ENCODE results near the gene SRGAP2C. TPM values are rescaled to one million over a fixed set of nuclear protein-coding genes. Genes with fewer than 3 reads are reported as not detected.
"Not testable (repeated sequence)": the region's sequence is repeated elsewhere in the genome, so short reads cannot be mapped to it uniquely, and the experiment has no call there.

The SRGAP2C gene
- polyA plus RNA-seq, 1 experiment = 9.4 TPM

DNA sequence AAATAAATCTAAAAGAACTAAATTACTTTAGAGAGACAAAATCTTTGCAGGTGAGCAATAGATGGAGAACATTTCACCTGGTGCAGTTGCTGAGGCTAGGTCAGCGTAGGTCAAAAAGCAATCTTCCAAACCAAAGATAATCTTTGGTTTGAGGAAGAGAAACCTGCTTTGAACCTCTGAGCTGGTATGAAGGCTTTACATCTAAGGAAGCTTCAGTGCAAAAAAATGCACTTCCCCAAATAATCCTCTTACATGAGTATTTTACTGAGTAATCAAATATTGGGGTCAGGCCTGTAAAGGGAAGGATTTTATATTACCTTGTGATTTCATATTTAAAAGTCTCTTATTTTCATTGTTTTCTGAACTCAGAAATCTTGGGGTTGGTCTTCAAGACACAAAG is 223.6 kb downstream of the SRGAP2C start:
- TF ChIP-seq CTCF (IDR thresholded peaks at IDR 0.05; ENCODE audit: low read depth, low read length) = no peak
- H3K4me3 ChIP-seq (ENCODE audit: low read depth, low read length) = no peak overlapping the region
- POLR2A ChIA-PET = no interaction called here

DNA sequence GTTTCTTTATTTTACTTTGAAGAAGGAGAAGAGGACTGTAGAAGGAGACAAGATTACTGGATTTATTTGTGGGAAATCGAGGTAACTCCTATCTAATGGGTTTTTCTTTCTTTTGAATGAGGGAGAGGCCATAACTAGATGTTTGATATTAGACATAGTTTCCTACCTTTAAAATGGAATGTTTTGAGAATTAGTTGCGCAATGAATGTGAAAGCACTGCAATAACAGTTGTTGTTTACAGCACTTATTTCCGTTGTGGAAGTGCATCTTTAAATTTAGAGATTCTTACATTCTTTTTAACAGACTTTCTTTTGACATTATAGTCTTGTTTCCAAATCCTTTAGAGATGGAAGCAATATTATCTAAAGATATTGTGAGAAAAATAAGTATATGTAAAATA is 229.0 kb downstream of the SRGAP2C start:
- no peak overlapping the region for H3K27ac ChIP-seq (ENCODE audit: low read depth, low read length)
- no peaks in the 10 kb centered on the region for H3K9me3 ChIP-seq (ENCODE audit: control insufficient read depth, insufficient read depth, low read length)
- ChIA-PET POLR2A (no interaction called here), CTCF (no interaction called here)
- no peak for TF ChIP-seq CTCF (IDR thresholded peaks at IDR 0.05; ENCODE audit: low read depth, low read length)
- DNase-seq (ENCODE audit: low read depth, low spot score) = no peak
- no peak overlapping the region for H3K4me3 ChIP-seq (ENCODE audit: low read depth, low read length)
- no peaks in the 10 kb centered on the region for H3K27me3 ChIP-seq (ENCODE audit: control insufficient read depth, insufficient read depth, low read length)

More for the DNA sequence above, 223.6 kb downstream of the SRGAP2C start:
- H3K27ac ChIP-seq (ENCODE audit: low read depth, low read length) = no peak overlapping the region
- DNase-seq (ENCODE audit: low read depth, low spot score) = no peak
- CTCF ChIA-PET = no interaction called here
- H3K27me3 ChIP-seq (ENCODE audit: control insufficient read depth, insufficient read depth, low read length) = no peaks in the 10 kb centered on the region
- no peaks in the 10 kb centered on the region for H3K9me3 ChIP-seq (ENCODE audit: control insufficient read depth, insufficient read depth, low read length)

DNA sequence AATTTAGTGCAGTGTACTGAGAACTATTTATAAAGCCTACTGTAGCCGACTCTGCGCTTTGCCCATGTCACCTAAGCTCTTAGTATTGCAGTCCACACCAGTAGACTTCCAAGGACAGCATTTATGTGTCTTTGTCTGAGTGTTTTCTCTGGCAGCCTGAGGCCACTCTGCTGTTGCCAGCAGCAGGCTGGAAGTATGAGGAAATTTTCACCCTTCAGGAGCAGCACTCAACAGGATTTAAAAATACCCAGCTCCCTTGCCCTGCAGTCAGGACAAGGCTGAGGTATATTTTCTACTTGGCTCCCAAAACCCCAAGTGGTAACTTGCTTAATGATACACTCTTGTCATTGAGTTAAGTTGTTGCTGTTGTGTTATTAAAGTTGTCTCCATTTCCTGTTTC is 230.1 kb downstream of the SRGAP2C start:
- H3K4me3 ChIP-seq (ENCODE audit: low read depth, low read length) = no peak overlapping the region
- ChIA-PET CTCF (no interaction called here), POLR2A (no interaction called here)
- DNase-seq (ENCODE audit: low read depth, low spot score) = no peak
- no peaks in the 10 kb centered on the region for H3K27me3 ChIP-seq (ENCODE audit: control insufficient read depth, insufficient read depth, low read length)
- no peaks in the 10 kb centered on the region for H3K9me3 ChIP-seq (ENCODE audit: control insufficient read depth, insufficient read depth, low read length)
- H3K27ac ChIP-seq (ENCODE audit: low read depth, low read length) = no peak overlapping the region
- no peak for TF ChIP-seq CTCF (IDR thresholded peaks at IDR 0.05; ENCODE audit: low read depth, low read length)

DNA sequence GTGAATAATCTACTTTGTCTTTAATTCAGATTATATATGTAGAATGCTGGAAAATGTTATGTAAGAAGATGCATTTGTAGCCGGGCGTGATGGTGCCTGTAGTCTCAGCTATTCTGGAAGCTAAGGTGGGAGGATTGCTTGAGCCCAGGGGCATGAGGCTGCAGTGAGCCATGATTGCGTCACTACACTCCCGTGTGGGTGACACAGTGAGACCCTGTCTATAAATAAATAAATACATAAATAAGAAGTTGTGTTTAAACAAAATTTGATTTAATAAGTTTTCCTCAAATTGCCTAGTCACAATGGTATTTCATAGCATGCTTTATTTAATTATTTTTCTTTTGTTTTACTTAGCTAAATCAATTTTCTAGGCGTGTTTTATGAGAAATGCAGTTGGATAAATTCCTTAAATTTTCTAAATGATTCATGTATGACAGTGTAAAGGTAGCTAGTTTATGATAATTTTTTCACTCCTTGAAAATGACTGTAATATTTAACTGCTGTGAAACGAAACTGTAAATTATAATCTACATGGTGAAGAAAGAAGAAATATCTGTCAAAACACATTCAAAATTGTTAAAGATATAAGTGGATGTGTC is 232.6 kb downstream of the SRGAP2C start:
- H3K27ac ChIP-seq (ENCODE audit: low read depth, low read length) = no peak overlapping the region
- no peaks in the 10 kb centered on the region for H3K27me3 ChIP-seq (ENCODE audit: control insufficient read depth, insufficient read depth, low read length)
- ChIA-PET CTCF (no interaction called here), POLR2A (no interaction called here)
- no peak for DNase-seq (ENCODE audit: low read depth, low spot score)
- no peak overlapping the region for H3K4me3 ChIP-seq (ENCODE audit: low read depth, low read length)
- no peaks in the 10 kb centered on the region for H3K9me3 ChIP-seq (ENCODE audit: control insufficient read depth, insufficient read depth, low read length)
- TF ChIP-seq CTCF (IDR thresholded peaks at IDR 0.05; ENCODE audit: low read depth, low read length) = no peak

GRCh38 chr1:121418369-121419049 is 233.7 kb downstream of the SRGAP2C start:
- H3K27ac ChIP-seq (ENCODE audit: low read depth, low read length) = no peak overlapping the region
- ChIA-PET POLR2A (no interaction called here), CTCF (no interaction called here)

GRCh38 chr1:121419050-121419615 is 234.4 kb downstream of the SRGAP2C start:
- DNase-seq (ENCODE audit: low read depth, low spot score); H3K4me3 ChIP-seq (ENCODE audit: low read depth, low read length); H3K27ac ChIP-seq (ENCODE audit: low read depth, low read length); H3K9me3 ChIP-seq (ENCODE audit: control insufficient read depth, insufficient read depth, low read length); POLR2A ChIA-PET; CTCF ChIA-PET; H3K27me3 ChIP-seq (ENCODE audit: control insufficient read depth, insufficient read depth, low read length): not testable (repeated sequence)

More at GRCh38 chr1:121418369-121419049, 233.7 kb downstream of the SRGAP2C start:
- TF ChIP-seq CTCF (IDR thresholded peaks at IDR 0.05; ENCODE audit: low read depth, low read length) = no peak
- no peak for DNase-seq (ENCODE audit: low read depth, low spot score)
- Histone ChIP-seq H3K4me3 (ENCODE audit: low read depth, low read length) (no peak overlapping the region), H3K9me3 (ENCODE audit: control insufficient read depth, insufficient read depth, low read length) (no peaks in the 10 kb centered on the region), H3K27me3 (ENCODE audit: control insufficient read depth, insufficient read depth, low read length) (peaks cover 2% of the 10 kb centered on the region)

DNA sequence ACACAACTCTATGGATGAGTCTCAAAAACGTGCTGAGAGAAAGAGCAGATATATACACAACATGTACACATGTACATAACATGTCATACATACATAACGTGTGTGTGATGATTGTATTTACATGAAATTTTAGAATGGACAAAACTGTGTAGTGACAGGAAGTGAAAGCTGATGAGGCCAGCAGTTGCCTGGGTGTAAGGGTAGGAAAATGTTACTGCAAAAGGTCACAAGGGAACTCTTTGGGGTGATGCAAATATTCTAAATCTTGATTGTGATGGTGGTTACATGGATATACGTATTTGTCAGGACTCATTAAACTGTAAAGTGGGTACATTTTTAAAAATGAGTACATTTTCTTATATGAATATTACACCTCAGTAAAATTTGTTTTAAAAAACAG is 236.7 kb downstream of the SRGAP2C start:
- H3K4me3 ChIP-seq (ENCODE audit: low read depth, low read length); H3K27me3 ChIP-seq (ENCODE audit: control insufficient read depth, insufficient read depth, low read length); H3K9me3 ChIP-seq (ENCODE audit: control insufficient read depth, insufficient read depth, low read length); DNase-seq (ENCODE audit: low read depth, low spot score); POLR2A ChIA-PET; H3K27ac ChIP-seq (ENCODE audit: low read depth, low read length); CTCF ChIA-PET: not testable (repeated sequence)
